GM23338 (cell line): ENCODE results near the gene ODAD2. TPM values are rescaled to one million over a fixed set of nuclear protein-coding genes. Genes with fewer than 3 reads are reported as not detected.

Experiments used
- ATAC-seq: fragments of 200-7000 bp; cut with Tn5 transposase; 3 replicates; pipeline ENCODE4 v1.9.1; 2020
- DNase-seq: peaks from one replicate; pipeline ENCODE4 v3.0.0-alpha.2; 2015; ENCODE audit warnings: low spot score
- H2AFZ ChIP-seq: fragments of 200-600 bp; sonication (generic); 2 replicates; pipeline ENCODE4 v1.8.0; 2016; ENCODE audit warnings: antibody characterized with exemption, mild to moderate bottlenecking, moderate library complexity
- H3F3A ChIP-seq: fragments of 200-600 bp; sonication (generic); replicated peaks from 2 replicates; pipeline ENCODE4 v1.8.0; 2017; ENCODE audit warnings: antibody characterized with exemption, mixed run types, low read depth
- H3K27ac ChIP-seq: fragments of 200-600 bp; sonication (generic); 2 replicates; pipeline ENCODE4 v1.6.1; 2016; ENCODE audit warnings: low read depth
- H3K27me3 ChIP-seq: fragments of 200-600 bp; sonication (generic); 2 replicates; pipeline ENCODE4 v1.8.0; 2016; ENCODE audit warnings: mild to moderate bottlenecking, mixed run types, moderate library complexity; ENCODE audit not compliant: insufficient read depth
- H3K36me3 ChIP-seq: fragments of 200-600 bp; sonication (generic); 2 replicates; pipeline ENCODE4 v1.8.0; 2016; ENCODE audit warnings: mild to moderate bottlenecking; ENCODE audit not compliant: insufficient read depth
- H3K4me1 ChIP-seq: fragments of 200-600 bp; sonication (generic); 2 replicates; pipeline ENCODE4 v1.8.0; 2016; ENCODE audit warnings: mild to moderate bottlenecking, moderate library complexity; ENCODE audit not compliant: insufficient read depth
- H3K4me2 ChIP-seq: fragments of 200-600 bp; sonication (generic); 2 replicates; pipeline ENCODE4 v1.7.1; 2017; ENCODE audit warnings: mixed run types
- H3K4me3 ChIP-seq: fragments of 200-600 bp; sonication (generic); 2 replicates; pipeline ENCODE4 v1.6.1; 2016; ENCODE audit warnings: mixed run types
- H3K79me2 ChIP-seq: fragments of 200-600 bp; sonication (generic); replicated peaks from 2 replicates; pipeline ENCODE4 v1.8.0; 2017; ENCODE audit warnings: mild to moderate bottlenecking; ENCODE audit not compliant: insufficient read depth
- H3K9me2 ChIP-seq: fragments of 200-600 bp; sonication (generic); 2 replicates; pipeline ENCODE4 v1.8.0; 2017; ENCODE audit not compliant: insufficient read depth
- H4K20me1 ChIP-seq: fragments of 200-600 bp; sonication (generic); replicated peaks from 2 replicates; pipeline ENCODE4 v1.8.0; 2017; ENCODE audit warnings: mild to moderate bottlenecking; ENCODE audit not compliant: insufficient read depth
- H3K27ac Mint-ChIP-seq: 2 replicates; pipeline ENCODE4 v1.8.0; 2020; ENCODE audit warnings: inconsistent platforms, mild to moderate bottlenecking, moderate library complexity, mixed read lengths
- H3K27me3 Mint-ChIP-seq: 3 replicates; pipeline ENCODE4 v1.8.0; 2022; ENCODE audit warnings: low read depth, mild to moderate bottlenecking, moderate library complexity, mixed read lengths, inconsistent platforms; ENCODE audit not compliant: insufficient read depth, poor library complexity
- H3K36me3 Mint-ChIP-seq: 3 replicates; pipeline ENCODE4 v1.8.0; 2021; ENCODE audit warnings: low read depth, mild to moderate bottlenecking, inconsistent platforms, moderate library complexity, mixed read lengths
- H3K4me1 Mint-ChIP-seq: 3 replicates; pipeline ENCODE4 v1.8.0; 2020; ENCODE audit warnings: mild to moderate bottlenecking, inconsistent platforms, mixed read lengths
- H3K4me3 Mint-ChIP-seq: 3 replicates; pipeline ENCODE4 v1.8.0; 2021; ENCODE audit warnings: moderate library complexity, mild to moderate bottlenecking, inconsistent platforms, mixed read lengths
- H3K9me3 Mint-ChIP-seq: 3 replicates; pipeline ENCODE4 v1.8.0; 2020; ENCODE audit warnings: moderate library complexity, mild to moderate bottlenecking, inconsistent platforms, mixed read lengths
- CREB1 ChIP-seq: fragments of 250-450 bp; sonication (Bioruptor Pico); IDR thresholded peaks from 2 replicates; pipeline ENCODE4 v1.5.0; 2020; ENCODE audit warnings: low read depth, mild to moderate bottlenecking, moderate library complexity
- EZH2 ChIP-seq: fragments of 200-600 bp; sonication (generic); IDR thresholded peaks from one replicate; pipeline ENCODE4 v1.8.0; 2017; ENCODE audit warnings: antibody characterized with exemption, mild to moderate bottlenecking, low read depth; ENCODE audit not compliant: unreplicated experiment
- EZH2phosphoT487 ChIP-seq: fragments of 200-600 bp; sonication (generic); IDR thresholded peaks from one replicate; pipeline ENCODE4 v1.8.1; 2018; ENCODE audit warnings: antibody characterized with exemption; ENCODE audit not compliant: unreplicated experiment
- JUNB ChIP-seq: IDR thresholded peaks from one replicate; pipeline ENCODE4 v1.6.1; 2016; ENCODE audit warnings: antibody characterized with exemption; ENCODE audit not compliant: unreplicated experiment
- NANOG ChIP-seq: IDR thresholded peaks from 2 replicates; pipeline ENCODE4 v1.6.1; 2016; ENCODE audit warnings: antibody characterized with exemption, borderline replicate concordance
- POLR2AphosphoS5 ChIP-seq: IDR thresholded peaks from 2 replicates; pipeline ENCODE4 v1.6.1; 2016; ENCODE audit warnings: antibody characterized with exemption, low read depth
- ZNF114 ChIP-seq: fragments of 250-450 bp; sonication (Bioruptor Pico); IDR thresholded peaks from 2 replicates; pipeline ENCODE4 v1.5.0; 2020; ENCODE audit warnings: mild to moderate bottlenecking, moderate library complexity
- ZNF331 ChIP-seq: fragments of 250-450 bp; sonication (Bioruptor Pico); IDR thresholded peaks from 2 replicates; pipeline ENCODE4 v1.5.0; 2020; ENCODE audit warnings: low read depth, mild to moderate bottlenecking, moderate library complexity
- polyA plus RNA-seq: library from polyadenylated mRNA; unstranded; fragments of >200 nt; fragmentation: Nextera tagmentation; extraction: Ambion mirVana; gene quantifications from 2 replicates; pipeline ENCODE4 v1.2.1, GENCODE V29; 2016
- total RNA-seq: library from RNA; depleted of rRNA; stranded (reverse); fragments of >200 nt; shearing (Covaris generic); gene quantifications from 2 replicates; pipeline ENCODE4 v1.2.3, GENCODE V29; 2014
- TF ChIP-seq, protein P1 (sequence below): IDR thresholded peaks from 2 replicates; pipeline ENCODE4 v1.6.1; 2016; ENCODE audit warnings: antibody characterized with exemption
- TF ChIP-seq, protein P2 (sequence below): IDR thresholded peaks from one replicate; pipeline ENCODE4 v1.6.1; 2018; ENCODE audit warnings: antibody characterized with exemption; ENCODE audit not compliant: unreplicated experiment
- TF ChIP-seq, protein P3 (sequence below): fragments of 250-450 bp; sonication (Bioruptor Pico); IDR thresholded peaks from 2 replicates; pipeline ENCODE4 v1.5.0; 2020; ENCODE audit warnings: mild to moderate bottlenecking, moderate library complexity

ODAD2 gene
- total and polyA plus RNA-seq, 2 experiments from 2014 or later: 2.1 to 3.4 TPM

DNA sequence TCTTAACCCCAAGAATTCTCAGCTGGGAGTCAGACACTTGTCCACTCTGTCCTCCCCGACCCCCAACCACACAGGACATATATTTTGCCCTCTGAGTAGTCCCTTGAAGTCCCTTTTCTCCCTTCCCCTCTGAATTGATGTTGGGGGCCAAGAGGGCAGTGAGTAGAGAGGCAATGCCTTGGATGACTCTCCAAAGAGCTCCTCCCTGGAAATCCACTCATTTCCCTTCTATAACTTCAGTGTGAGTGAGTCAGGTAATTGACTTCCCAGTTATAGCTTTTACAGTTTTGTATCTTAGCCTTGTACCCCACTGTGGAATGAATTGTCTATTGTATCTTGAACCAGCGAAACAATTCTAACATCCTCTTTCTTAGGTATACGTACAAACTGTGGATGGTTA is 9.2 kb upstream of the ODAD2 start:
- Histone ChIP-seq H3K36me3 (no peaks in the 10 kb centered on the region), H3F3A (no peaks in the 10 kb centered on the region), H3K4me1 (no peaks in the 10 kb centered on the region), H3K9me2 (peaks cover 26% of the 10 kb centered on the region), H4K20me1 (no peaks in the 10 kb centered on the region), H2AFZ (no peak overlapping the region), H3K4me3 (no peak overlapping the region), H3K79me2 (no peaks in the 10 kb centered on the region), H3K4me2 (no peak overlapping the region), H3K27me3 (no peaks in the 10 kb centered on the region), H3K27ac (no peak overlapping the region)
- H3K4me1 Mint-ChIP-seq: peaks cover 21% of the 10 kb centered on the region
- H3K27ac Mint-ChIP-seq: no peak overlapping the region
- no peak overlapping the region for H3K4me3 Mint-ChIP-seq
- H3K9me3 Mint-ChIP-seq: no peaks in the 10 kb centered on the region
- ATAC-seq (no peak), DNase-seq (no peak)
- no peaks in the 10 kb centered on the region for H3K36me3 Mint-ChIP-seq
- H3K27me3 Mint-ChIP-seq: no peaks in the 10 kb centered on the region
- TF ChIP-seq EZH2phosphoT487 (no peak), CREB1 (CRISPR knock-in tag) (no peak), ZNF331 (no peak), NANOG (no peak), POLR2AphosphoS5 (no peak), EZH2 (no peak)

DNA sequence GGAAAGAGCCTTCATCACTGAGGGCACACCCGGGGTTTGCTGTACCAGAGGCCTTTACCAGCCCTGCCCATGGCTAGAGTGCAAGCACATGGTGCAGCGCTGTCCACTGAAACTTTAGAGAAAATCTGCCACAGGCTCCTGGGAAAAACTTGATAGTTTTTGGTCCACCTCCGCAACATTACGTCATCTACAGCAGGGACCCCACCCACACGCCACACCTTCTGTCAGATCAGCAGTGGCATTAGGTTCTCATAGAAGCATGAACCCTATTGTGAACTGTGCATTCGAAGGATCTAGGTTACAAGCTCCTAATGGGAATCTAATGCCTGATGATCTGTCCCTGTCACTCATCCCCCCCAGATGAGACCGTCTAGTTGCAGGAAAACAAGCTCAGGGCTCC is 2.5 kb upstream of the ODAD2 start:
- Mint-ChIP-seq H3K27me3 (peaks cover 8% of the 10 kb centered on the region), H3K9me3 (no peaks in the 10 kb centered on the region), H3K36me3 (no peaks in the 10 kb centered on the region), H3K4me1 (peaks cover 34% of the 10 kb centered on the region), H3K4me3 (no peak overlapping the region), H3K27ac (no peak overlapping the region)
- no peak overlapping the region for H2AFZ ChIP-seq
- H3K27ac ChIP-seq: no peak overlapping the region
- no peaks in the 10 kb centered on the region for H4K20me1 ChIP-seq
- no peak overlapping the region for H3K4me2 ChIP-seq
- H3K4me3 ChIP-seq: no peak overlapping the region
- H3K36me3 ChIP-seq: no peaks in the 10 kb centered on the region
- H3K79me2 ChIP-seq: no peaks in the 10 kb centered on the region
- H3K27me3 ChIP-seq: peaks cover 14% of the 10 kb centered on the region; the same call in 1 of the 2 replicates
- ATAC-seq (no peak), DNase-seq (no peak)
- H3K9me2 ChIP-seq: peaks cover 13% of the 10 kb centered on the region
- H3F3A ChIP-seq: no peaks in the 10 kb centered on the region
- peaks cover 17% of the 10 kb centered on the region for H3K4me1 ChIP-seq
- TF ChIP-seq ZNF114 (CRISPR knock-in tag) (no peak), EZH2 (no peak), NANOG (no peak), POLR2AphosphoS5 (no peak), JUNB (no peak)
- TF ChIP-seq, protein P1, sequence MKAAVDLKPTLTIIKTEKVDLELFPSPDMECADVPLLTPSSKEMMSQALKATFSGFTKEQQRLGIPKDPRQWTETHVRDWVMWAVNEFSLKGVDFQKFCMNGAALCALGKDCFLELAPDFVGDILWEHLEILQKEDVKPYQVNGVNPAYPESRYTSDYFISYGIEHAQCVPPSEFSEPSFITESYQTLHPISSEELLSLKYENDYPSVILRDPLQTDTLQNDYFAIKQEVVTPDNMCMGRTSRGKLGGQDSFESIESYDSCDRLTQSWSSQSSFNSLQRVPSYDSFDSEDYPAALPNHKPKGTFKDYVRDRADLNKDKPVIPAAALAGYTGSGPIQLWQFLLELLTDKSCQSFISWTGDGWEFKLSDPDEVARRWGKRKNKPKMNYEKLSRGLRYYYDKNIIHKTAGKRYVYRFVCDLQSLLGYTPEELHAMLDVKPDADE: no peak
- TF ChIP-seq, protein P2, sequence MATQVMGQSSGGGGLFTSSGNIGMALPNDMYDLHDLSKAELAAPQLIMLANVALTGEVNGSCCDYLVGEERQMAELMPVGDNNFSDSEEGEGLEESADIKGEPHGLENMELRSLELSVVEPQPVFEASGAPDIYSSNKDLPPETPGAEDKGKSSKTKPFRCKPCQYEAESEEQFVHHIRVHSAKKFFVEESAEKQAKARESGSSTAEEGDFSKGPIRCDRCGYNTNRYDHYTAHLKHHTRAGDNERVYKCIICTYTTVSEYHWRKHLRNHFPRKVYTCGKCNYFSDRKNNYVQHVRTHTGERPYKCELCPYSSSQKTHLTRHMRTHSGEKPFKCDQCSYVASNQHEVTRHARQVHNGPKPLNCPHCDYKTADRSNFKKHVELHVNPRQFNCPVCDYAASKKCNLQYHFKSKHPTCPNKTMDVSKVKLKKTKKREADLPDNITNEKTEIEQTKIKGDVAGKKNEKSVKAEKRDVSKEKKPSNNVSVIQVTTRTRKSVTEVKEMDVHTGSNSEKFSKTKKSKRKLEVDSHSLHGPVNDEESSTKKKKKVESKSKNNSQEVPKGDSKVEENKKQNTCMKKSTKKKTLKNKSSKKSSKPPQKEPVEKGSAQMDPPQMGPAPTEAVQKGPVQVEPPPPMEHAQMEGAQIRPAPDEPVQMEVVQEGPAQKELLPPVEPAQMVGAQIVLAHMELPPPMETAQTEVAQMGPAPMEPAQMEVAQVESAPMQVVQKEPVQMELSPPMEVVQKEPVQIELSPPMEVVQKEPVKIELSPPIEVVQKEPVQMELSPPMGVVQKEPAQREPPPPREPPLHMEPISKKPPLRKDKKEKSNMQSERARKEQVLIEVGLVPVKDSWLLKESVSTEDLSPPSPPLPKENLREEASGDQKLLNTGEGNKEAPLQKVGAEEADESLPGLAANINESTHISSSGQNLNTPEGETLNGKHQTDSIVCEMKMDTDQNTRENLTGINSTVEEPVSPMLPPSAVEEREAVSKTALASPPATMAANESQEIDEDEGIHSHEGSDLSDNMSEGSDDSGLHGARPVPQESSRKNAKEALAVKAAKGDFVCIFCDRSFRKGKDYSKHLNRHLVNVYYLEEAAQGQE: no peak
- TF ChIP-seq, protein P3, sequence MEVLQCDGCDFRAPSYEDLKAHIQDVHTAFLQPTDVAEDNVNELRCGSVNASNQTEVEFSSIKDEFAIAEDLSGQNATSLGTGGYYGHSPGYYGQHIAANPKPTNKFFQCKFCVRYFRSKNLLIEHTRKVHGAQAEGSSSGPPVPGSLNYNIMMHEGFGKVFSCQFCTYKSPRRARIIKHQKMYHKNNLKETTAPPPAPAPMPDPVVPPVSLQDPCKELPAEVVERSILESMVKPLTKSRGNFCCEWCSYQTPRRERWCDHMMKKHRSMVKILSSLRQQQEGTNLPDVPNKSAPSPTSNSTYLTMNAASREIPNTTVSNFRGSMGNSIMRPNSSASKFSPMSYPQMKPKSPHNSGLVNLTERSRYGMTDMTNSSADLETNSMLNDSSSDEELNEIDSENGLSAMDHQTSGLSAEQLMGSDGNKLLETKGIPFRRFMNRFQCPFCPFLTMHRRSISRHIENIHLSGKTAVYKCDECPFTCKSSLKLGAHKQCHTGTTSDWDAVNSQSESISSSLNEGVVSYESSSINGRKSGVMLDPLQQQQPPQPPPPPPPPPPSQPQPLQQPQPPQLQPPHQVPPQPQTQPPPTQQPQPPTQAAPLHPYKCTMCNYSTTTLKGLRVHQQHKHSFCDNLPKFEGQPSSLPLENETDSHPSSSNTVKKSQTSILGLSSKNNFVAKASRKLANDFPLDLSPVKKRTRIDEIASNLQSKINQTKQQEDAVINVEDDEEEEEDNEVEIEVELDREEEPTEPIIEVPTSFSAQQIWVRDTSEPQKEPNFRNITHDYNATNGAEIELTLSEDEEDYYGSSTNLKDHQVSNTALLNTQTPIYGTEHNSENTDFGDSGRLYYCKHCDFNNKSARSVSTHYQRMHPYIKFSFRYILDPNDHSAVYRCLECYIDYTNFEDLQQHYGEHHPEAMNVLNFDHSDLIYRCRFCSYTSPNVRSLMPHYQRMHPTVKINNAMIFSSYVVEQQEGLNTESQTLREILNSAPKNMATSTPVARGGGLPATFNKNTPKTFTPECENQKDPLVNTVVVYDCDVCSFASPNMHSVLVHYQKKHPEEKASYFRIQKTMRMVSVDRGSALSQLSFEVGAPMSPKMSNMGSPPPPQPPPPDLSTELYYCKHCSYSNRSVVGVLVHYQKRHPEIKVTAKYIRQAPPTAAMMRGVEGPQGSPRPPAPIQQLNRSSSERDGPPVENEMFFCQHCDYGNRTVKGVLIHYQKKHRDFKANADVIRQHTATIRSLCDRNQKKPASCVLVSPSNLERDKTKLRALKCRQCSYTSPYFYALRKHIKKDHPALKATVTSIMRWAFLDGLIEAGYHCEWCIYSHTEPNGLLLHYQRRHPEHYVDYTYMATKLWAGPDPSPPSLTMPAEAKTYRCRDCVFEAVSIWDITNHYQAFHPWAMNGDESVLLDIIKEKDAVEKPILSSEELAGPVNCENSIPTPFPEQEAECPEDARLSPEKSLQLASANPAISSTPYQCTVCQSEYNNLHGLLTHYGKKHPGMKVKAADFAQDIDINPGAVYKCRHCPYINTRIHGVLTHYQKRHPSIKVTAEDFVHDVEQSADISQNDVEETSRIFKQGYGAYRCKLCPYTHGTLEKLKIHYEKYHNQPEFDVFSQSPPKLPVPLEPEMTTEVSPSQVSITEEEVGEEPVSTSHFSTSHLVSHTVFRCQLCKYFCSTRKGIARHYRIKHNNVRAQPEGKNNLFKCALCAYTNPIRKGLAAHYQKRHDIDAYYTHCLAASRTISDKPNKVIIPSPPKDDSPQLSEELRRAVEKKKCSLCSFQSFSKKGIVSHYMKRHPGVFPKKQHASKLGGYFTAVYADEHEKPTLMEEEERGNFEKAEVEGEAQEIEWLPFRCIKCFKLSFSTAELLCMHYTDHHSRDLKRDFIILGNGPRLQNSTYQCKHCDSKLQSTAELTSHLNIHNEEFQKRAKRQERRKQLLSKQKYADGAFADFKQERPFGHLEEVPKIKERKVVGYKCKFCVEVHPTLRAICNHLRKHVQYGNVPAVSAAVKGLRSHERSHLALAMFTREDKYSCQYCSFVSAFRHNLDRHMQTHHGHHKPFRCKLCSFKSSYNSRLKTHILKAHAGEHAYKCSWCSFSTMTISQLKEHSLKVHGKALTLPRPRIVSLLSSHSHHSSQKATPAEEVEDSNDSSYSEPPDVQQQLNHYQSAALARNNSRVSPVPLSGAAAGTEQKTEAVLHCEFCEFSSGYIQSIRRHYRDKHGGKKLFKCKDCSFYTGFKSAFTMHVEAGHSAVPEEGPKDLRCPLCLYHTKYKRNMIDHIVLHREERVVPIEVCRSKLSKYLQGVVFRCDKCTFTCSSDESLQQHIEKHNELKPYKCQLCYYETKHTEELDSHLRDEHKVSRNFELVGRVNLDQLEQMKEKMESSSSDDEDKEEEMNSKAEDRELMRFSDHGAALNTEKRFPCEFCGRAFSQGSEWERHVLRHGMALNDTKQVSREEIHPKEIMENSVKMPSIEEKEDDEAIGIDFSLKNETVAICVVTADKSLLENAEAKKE (CRISPR knock-in tag): no peak
